Measurements from ENCODE around the gene CST6. TPM values are rescaled to one million over a fixed set of nuclear protein-coding genes. Genes with fewer than 3 reads are reported as not detected.

CST6 gene
- total and polyA plus RNA-seq, 2 of the 13 experiments (the other 11 are each of a cell fraction or from before 2014, with no cell fraction given), result not detected

DNA sequence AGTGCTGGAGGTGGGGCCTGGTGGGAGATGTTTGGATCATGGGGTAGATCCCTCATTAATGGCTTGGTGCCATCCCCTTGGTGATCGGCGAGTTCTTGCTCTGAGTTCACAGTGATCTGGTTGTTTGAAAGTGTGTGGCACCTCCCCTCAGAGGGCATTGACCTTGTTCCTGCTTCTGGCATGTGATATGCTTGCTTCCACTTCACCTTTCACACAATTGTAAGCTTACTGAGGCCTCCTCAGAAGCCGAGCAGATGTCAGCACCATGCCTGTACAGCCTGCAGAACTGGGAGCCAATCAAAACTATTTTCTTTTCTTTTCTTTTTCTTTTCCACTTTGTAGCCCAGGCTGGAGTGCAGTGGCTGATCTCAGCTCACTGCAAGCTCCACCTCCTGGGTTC, 25.5 kb downstream of the CST6 start:
- no TSS peak for BruUV-seq (replicated peaks)
- H3K27ac ChIP-seq (ENCODE audit: extremely low read length, insufficient read depth, low read length), result no peak overlapping the region
- H3K27me3 ChIP-seq (ENCODE audit: control insufficient read depth in 1 of 2, insufficient read depth in 2 of 2, low read length in 2 of 2), result peaks cover 8 to 11% of the 10 kb centered on the region in 2 experiments; a peak in 2 of 5 replicates
- POLR2A ChIA-PET, result no interaction called here
- H4K20me1 ChIP-seq (ENCODE audit: insufficient read depth, low read length), result no peaks in the 10 kb centered on the region
- DNase-seq (ENCODE audit: low spot score) (no peak), FAIRE-seq (no peak), ATAC-seq (no peak; the same call in 2 of the 3 replicates)
- no peaks in the 10 kb centered on the region for H3K79me2 ChIP-seq (ENCODE audit: insufficient read depth, low read length)
- H3K4me2 ChIP-seq (ENCODE audit: low read depth, low read length), result 0 out of 2 replicates have a peak overlapping the region, but pooled peaks have one; percentile 10
- in situ Hi-C loops (cut with HindIII; ENCODE audit: extremely low pct_ligation_motif_present, low pct_unique_long_range_greater_than_20kb) (no loop called here), intact Hi-C loops (cut with micrococcal nuclease; ENCODE audit: unreplicated experiment) (no loop called here)
- no peak overlapping the region for H3K4me3 ChIP-seq (replicated peaks in 1 of 3; ENCODE audit: insufficient read depth in 1 of 3, low read depth in 2 of 3, low read length in 3 of 3)
- H3K9me3 ChIP-seq (ENCODE audit: low read length), result no peaks in the 10 kb centered on the region
- H3K9ac ChIP-seq (ENCODE audit: insufficient read depth, low read depth, low read length), result no peak overlapping the region
- CTCF ChIA-PET (ENCODE audit: low intra/inter-chr PET ratio, low total read pairs), result no interaction called here
- peaks cover 8% of the 10 kb centered on the region; the same call in 1 of the 2 replicates for H3K4me1 ChIP-seq (ENCODE audit: insufficient read depth, low read length)
- WGBS (ENCODE audit: low lambda C conversion rate), result 38% methylated on average over 3 of the region's 3 CpGs
- no peaks in the 10 kb centered on the region for H3K36me3 ChIP-seq (replicated peaks in 1 of 2; ENCODE audit: control insufficient read depth in 1 of 2, insufficient read depth in 2 of 2, low read length in 2 of 2)
- H2AFZ ChIP-seq (ENCODE audit: low read length), result no peak overlapping the region
- TF ChIP-seq FOXO1 (CRISPR knock-in tag; IDR thresholded peaks at IDR 0.05), result no peak
- peak; percentile 54; the same call in 1 of the 2 replicates for TF ChIP-seq ZNF776 (CRISPR knock-in tag; IDR thresholded peaks at IDR 0.05)
- TF ChIP-seq MAF1 (CRISPR knock-in tag; IDR thresholded peaks at IDR 0.05; ENCODE audit: borderline replicate concordance), result no peak
- TF ChIP-seq ZNF674 (CRISPR knock-in tag; IDR thresholded peaks at IDR 0.05; ENCODE audit: low read depth), result no peak
- no peak for TF ChIP-seq ZFP41 (CRISPR knock-in tag; IDR thresholded peaks at IDR 0.05; ENCODE audit: borderline replicate concordance)
- TF ChIP-seq TAF15 (IDR thresholded peaks at IDR 0.05; ENCODE audit: low read depth, low read length, poor library complexity, severe bottlenecking), result no peak
- TF ChIP-seq SNRNP70 (IDR thresholded peaks at IDR 0.05; ENCODE audit: low read depth, low read length), result no peak
- TF ChIP-seq RXRB (CRISPR knock-in tag; IDR thresholded peaks at IDR 0.05; ENCODE audit: borderline replicate concordance), result peak; percentile 85
- TF ChIP-seq FOXC1 (CRISPR knock-in tag; IDR thresholded peaks at IDR 0.05; ENCODE audit: borderline replicate concordance), result no peak
- TF ChIP-seq RBFOX2 (IDR thresholded peaks at IDR 0.05; ENCODE audit: low read depth, low read length), result no peak
- TF ChIP-seq, protein P1, sequence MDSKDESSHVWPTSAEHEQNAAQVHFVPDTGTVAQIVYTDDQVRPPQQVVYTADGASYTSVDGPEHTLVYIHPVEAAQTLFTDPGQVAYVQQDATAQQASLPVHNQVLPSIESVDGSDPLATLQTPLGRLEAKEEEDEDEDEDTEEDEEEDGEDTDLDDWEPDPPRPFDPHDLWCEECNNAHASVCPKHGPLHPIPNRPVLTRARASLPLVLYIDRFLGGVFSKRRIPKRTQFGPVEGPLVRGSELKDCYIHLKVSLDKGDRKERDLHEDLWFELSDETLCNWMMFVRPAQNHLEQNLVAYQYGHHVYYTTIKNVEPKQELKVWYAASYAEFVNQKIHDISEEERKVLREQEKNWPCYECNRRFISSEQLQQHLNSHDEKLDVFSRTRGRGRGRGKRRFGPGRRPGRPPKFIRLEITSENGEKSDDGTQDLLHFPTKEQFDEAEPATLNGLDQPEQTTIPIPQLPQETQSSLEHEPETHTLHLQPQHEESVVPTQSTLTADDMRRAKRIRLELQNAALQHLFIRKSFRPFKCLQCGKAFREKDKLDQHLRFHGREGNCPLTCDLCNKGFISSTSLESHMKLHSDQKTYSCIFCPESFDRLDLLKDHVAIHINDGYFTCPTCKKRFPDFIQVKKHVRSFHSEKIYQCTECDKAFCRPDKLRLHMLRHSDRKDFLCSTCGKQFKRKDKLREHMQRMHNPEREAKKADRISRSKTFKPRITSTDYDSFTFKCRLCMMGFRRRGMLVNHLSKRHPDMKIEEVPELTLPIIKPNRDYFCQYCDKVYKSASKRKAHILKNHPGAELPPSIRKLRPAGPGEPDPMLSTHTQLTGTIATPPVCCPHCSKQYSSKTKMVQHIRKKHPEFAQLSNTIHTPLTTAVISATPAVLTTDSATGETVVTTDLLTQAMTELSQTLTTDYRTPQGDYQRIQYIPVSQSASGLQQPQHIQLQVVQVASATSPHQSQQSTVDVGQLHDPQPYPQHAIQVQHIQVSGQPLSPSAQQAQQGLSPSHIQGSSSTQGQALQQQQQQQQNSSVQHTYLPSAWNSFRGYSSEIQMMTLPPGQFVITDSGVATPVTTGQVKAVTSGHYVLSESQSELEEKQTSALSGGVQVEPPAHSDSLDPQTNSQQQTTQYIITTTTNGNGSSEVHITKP (CRISPR knock-in tag; IDR thresholded peaks at IDR 0.05; ENCODE audit: low read depth), result no peak
- no peak for TF ChIP-seq MATR3 (CRISPR knock-in tag; IDR thresholded peaks at IDR 0.05)
- TF ChIP-seq PHB2 (IDR thresholded peaks at IDR 0.05; ENCODE audit: partially characterized antibody), result no peak
- TF ChIP-seq SALL2 (CRISPR knock-in tag; IDR thresholded peaks at IDR 0.05), result no peak
- TF ChIP-seq NBN (conservative IDR thresholded peaks at IDR 0.05), result no peak
- TF ChIP-seq ZBTB7B (CRISPR knock-in tag; IDR thresholded peaks at IDR 0.05), result no peak
- TF ChIP-seq RXRA (CRISPR knock-in tag; IDR thresholded peaks at IDR 0.05), result peak; percentile 61; the same call in 1 of the 2 replicates
- no peak for TF ChIP-seq HNRNPH1 (optimal IDR thresholded peaks at IDR 0.05; ENCODE audit: low read depth, low read length)
- TF ChIP-seq PPARG (CRISPR knock-in tag; conservative IDR thresholded peaks at IDR 0.05), result peak; percentile 75

Data from HepG2 (cell line).